C1 segment of cervical spinal cord (tissue), 14 donors: ENCODE results near the gene CHRM3.

Experiments used
- DNase-seq, 14 donors: peaks; one replicate each; lab custom pipeline; 2025; lab: John Stamatoyannopoulos, UW

The CHRM3 gene

GRCh38 chr1:239413916-239414315 lies 27.5 kb downstream of the CHRM3 start:
- DNase-seq = no peak

DNA sequence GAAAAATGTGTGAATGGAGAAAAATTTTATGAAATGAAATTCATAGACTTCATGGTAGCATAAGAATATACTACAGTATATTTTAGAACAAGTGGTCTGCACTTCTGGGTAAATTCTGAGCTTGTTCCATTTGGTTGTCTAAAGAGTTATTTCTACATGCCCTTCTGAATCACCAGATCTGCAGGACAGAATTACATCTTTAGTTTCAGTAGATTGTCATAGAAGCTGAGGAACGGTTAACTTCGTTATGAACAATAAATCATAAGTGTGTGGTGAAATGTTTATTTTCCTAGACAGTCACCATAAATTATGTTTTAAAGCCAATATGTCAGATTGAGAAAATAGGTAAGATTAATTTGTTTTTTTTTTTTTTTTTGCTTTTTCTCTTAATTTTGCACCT lies 30.9 kb downstream of the CHRM3 start:
- no peak for DNase-seq

DNA sequence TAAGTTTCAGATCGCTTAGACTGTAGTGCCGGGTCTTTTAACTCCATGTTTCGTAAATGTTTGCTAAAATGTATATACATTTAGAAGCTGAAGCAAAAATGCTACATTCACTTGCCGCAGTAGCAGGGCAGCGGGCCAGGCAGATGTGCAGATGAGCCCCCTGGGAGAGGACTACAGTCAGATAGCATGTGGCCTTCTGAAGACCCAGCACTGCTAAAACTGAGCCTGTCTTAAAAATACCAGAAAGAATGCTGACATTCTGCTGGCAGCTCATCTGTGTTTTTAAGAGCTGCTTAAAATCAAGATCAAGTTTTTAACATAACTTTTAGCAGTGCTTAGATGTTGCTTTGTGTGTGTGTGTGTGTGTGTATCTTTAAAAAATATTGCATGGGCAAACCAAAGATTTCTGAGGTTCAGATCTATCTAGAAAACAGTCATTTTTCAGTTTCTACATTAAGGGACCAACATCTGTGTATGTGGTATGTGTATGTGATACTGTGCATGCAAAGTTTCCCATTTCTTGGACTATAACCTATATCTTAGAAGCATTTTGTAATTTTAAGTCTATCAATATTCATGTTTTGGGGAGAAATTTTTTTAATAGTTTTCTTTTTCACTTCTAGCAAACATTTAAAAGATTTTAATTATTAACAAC lies 31.7 kb downstream of the CHRM3 start:
- DNase-seq = no peak

GRCh38 chr1:239418681-239419080 lies 32.3 kb downstream of the CHRM3 start:
- DNase-seq = no peak

DNA sequence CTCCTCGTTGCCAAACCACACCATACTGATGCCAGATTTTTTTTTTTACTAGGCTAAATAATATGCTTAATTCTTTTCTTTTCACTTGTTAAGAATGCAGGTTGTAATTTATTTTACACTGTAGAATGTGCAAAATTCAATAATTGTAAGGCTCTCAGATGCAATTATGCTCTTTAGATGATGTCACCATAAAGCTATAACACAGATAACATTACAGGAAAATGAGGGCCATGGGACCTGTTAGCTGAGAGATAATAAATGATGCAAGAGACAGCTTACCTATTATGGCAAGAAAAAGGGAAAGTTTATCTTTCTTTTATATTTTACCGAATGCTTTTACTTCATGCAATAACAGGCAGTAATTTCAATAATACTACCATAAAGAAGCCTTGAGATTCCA lies 35.4 kb downstream of the CHRM3 start:
- DNase-seq = no peak

GRCh38 chr1:239422818-239423217 lies 36.5 kb downstream of the CHRM3 start:
- no peak for DNase-seq

GRCh38 chr1:239426821-239427475 lies 40.6 kb downstream of the CHRM3 start:
- DNase-seq = no peak

DNA sequence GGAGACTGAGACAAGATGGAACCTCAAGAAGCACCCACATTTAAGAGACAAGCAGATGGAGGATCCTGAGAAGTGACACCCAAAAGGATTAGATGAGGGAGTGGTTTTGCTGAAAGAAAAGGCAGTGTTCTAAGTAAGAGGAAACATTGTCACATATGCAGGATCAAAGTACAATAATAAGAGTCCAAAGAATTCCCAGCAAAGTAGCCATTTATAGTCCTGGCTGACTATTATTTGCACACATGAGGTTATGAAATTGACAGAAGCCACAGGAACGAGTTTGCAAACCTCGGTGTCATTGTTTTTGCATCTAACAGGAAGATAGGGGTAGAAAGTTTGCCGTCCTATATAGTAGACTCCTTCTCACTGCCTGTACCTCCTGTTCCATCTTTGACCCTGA lies 41.3 kb downstream of the CHRM3 start:
- no peak for DNase-seq

DNA sequence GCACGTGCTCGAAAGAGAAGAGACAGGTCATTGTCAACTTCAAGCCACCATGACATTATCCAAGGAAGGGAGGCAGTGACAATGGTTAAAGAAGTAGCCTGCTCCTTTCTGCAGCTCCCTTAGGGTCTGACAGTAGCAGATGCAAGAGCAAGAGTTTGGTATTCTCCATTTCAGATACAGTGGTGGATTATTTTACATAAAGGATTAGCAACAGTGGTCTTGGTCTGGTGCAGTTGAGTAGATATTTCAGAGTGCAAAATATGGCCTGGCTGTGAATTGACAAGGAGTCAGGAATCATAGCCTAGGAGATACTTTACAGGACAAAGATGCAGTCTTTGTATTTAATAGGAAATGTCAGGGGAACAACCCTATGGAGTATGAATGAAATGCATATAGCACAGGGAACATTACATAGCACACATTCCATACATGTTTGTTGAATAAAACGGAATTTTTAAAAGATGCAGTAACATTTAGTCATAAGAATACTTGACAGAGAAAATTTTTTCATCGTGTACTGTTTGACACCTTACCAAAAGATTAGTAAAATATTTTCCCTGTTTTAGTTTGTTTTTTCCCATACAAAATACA lies 41.8 kb downstream of the CHRM3 start:
- no peak for DNase-seq

GRCh38 chr1:239429163-239429562 lies 42.8 kb downstream of the CHRM3 start:
- no peak for DNase-seq

- DNase-seq = no peak
These were observed 45.9 kb downstream of the CHRM3 start for GRCh38 chr1:239432255-239432654.

GRCh38 chr1:239434181-239434580 lies 47.8 kb downstream of the CHRM3 start:
- no peak for DNase-seq
